OCI-LY7 (cell line): ENCODE data around the gene FDX2.
"Not testable (repeated sequence)": the region's sequence is repeated elsewhere in the genome, so short reads cannot be mapped to it uniquely, and the experiment has no call there.

Experiments used
- CTCF ChIP-seq: fragments of 200-600 bp; sonication (generic); conservative IDR thresholded peaks from 2 replicates; pipeline ENCODE4 v1.5.1; 2014; ENCODE audit warnings: mild to moderate bottlenecking, antibody characterized with exemption, low read length, moderate library complexity, mixed read lengths
- EZH2phosphoT487 ChIP-seq: fragments of 200-600 bp; sonication (generic); IDR thresholded peaks from 2 replicates; pipeline ENCODE4 v1.6.1; 2018; ENCODE audit warnings: low read depth, borderline replicate concordance, mild to moderate bottlenecking, mixed run types, antibody characterized with exemption, low read length, moderate library complexity, mixed read lengths

- TF ChIP-seq CTCF, EZH2phosphoT487: not testable (repeated sequence)
These were observed 33.8 kb downstream of the FDX2 start for GRCh38 chr19:10282043-10282442.
